B cell (primary cell): ENCODE measurements around the gene SEMA6A. TPM values are rescaled to one million over a fixed set of nuclear protein-coding genes. Genes with fewer than 3 reads are reported as not detected.

ENCODE experiments used
- ATAC-seq: fragments of 200-7000 bp; cut with Tn5 transposase; one replicate; pipeline ENCODE4 v1.10.0; 2021; ENCODE audit warnings: low read depth, mild to moderate bottlenecking, moderate number of reproducible peaks, moderate library complexity
- CTCF ChIA-PET: fragments of 350-600 bp; sonication (Branson Sonifier 250); formaldehyde crosslinking; loops from one replicate; lab custom pipeline; 2021; ENCODE audit warnings: antibody characterized with exemption, inconsistent platforms; lab: Charles Lee
- POLR2A ChIA-PET: fragments of 350-600 bp; sonication (Branson Sonifier 250); formaldehyde crosslinking; loops from one replicate; lab custom pipeline; 2021; ENCODE audit warnings: antibody characterized with exemption; lab: Charles Lee
- DNase-seq: peaks from one replicate; pipeline ENCODE4 v3.0.0; 2013
- H2AFZ ChIP-seq: 2 replicates; pipeline ENCODE4 v1.6.1; 2012; ENCODE audit warnings: mild to moderate bottlenecking, low read depth, low read length; ENCODE audit not compliant: insufficient read depth, poor library complexity, severe bottlenecking
- H3K27ac ChIP-seq, 2 donors: 1 replicate in 1 of 2; 2 replicates in 1 of 2; pipeline ENCODE4 v1.5.1; 2012 to 2013; ENCODE audit warnings: low read length in 2 of 2, mild to moderate bottlenecking in 2 of 2, moderate library complexity in 1 of 2
- H3K27me3 ChIP-seq, 4 experiments: fragments of 200-600 bp in 1 of 4; sonication (generic) in 1 of 4; replicated peaks in 1 of 4; 1 replicate in 2 of 4; 2 replicates in 2 of 4; pipeline versions ENCODE4 v1.6.1 to v1.7.0; 2013 to 2016; ENCODE audit warnings: low read length in 3 of 4, mild to moderate bottlenecking in 2 of 4, mixed read lengths in 1 of 4, moderate library complexity in 1 of 4; ENCODE audit not compliant: insufficient read depth in 4 of 4, control insufficient read depth in 3 of 4; ENCODE audit errors: control extremely low read depth in 1 of 4
- H3K36me3 ChIP-seq, 2 experiments: replicated peaks in 1 of 2; 1 replicate in 1 of 2; 2 replicates in 1 of 2; pipeline versions ENCODE4 v1.6.1 to v1.7.1; 2013; ENCODE audit warnings: low read length in 1 of 2; ENCODE audit not compliant: insufficient read depth in 2 of 2, control insufficient read depth in 1 of 2; ENCODE audit errors: control extremely low read depth in 1 of 2, extremely low read depth in 1 of 2
- H3K4me1 ChIP-seq, 2 donors: fragments of 200-600 bp in 1 of 2; sonication (generic) in 1 of 2; 1 replicate in 1 of 2; 2 replicates in 1 of 2; pipeline versions ENCODE4 v1.5.1 to v1.6.1; 2013 to 2017; ENCODE audit warnings: low read length in 2 of 2; ENCODE audit not compliant: control insufficient read depth in 2 of 2, insufficient read depth in 2 of 2
- H3K4me2 ChIP-seq: replicated peaks from 2 replicates; pipeline ENCODE3; 2012; ENCODE audit warnings: mild to moderate bottlenecking, low read depth, low read length; ENCODE audit not compliant: poor library complexity, severe bottlenecking
- H3K4me3 ChIP-seq, 5 experiments: fragments of 200-600 bp in 1 of 5; sonication (generic) in 1 of 5; 1 replicate in 3 of 5; 2 replicates in 2 of 5; pipeline versions ENCODE4 v1.5.1 to v1.7.0; 2011 to 2016; ENCODE audit warnings: low read length in 4 of 5, mild to moderate bottlenecking in 4 of 5, low read depth in 2 of 5, control low read depth in 1 of 5, moderate library complexity in 1 of 5; ENCODE audit not compliant: insufficient read depth in 1 of 5; ENCODE audit errors: control extremely low read depth in 1 of 5, extremely low read depth in 1 of 5
- H3K79me2 ChIP-seq: fragments of 200-600 bp; sonication (generic); one replicate; pipeline ENCODE4 v1.6.0; 2016; ENCODE audit warnings: low read length; ENCODE audit not compliant: control insufficient read depth, insufficient read depth
- H3K9ac ChIP-seq: fragments of 200-600 bp; sonication (generic); 2 replicates; pipeline ENCODE4 v1.6.1; 2017; ENCODE audit warnings: mild to moderate bottlenecking, low read length, moderate library complexity
- H3K9me3 ChIP-seq, 3 donors: one replicate each; pipeline versions ENCODE4 v1.6.1 to v1.7.1; 2013; ENCODE audit warnings: low read length in 2 of 3; ENCODE audit not compliant: control insufficient read depth in 2 of 3, insufficient read depth in 1 of 3; ENCODE audit errors: control extremely low read depth in 1 of 3
- H4K20me1 ChIP-seq: 2 replicates; pipeline ENCODE4 v1.6.0; 2012; ENCODE audit warnings: mild to moderate bottlenecking, low read length; ENCODE audit not compliant: insufficient read depth, control insufficient read depth, poor library complexity, severe bottlenecking
- H3K27ac Mint-ChIP-seq: one replicate; pipeline ENCODE4 v1.8.0; 2021; ENCODE audit warnings: mixed read lengths
- H3K27me3 Mint-ChIP-seq: one replicate; pipeline ENCODE4 v1.8.0; 2021; ENCODE audit warnings: mixed read lengths
- H3K4me1 Mint-ChIP-seq: one replicate; pipeline ENCODE4 v1.8.0; 2021; ENCODE audit warnings: mixed read lengths
- H3K4me3 Mint-ChIP-seq: one replicate; pipeline ENCODE4 v1.8.0; 2021; ENCODE audit warnings: mixed read lengths
- H3K9me3 Mint-ChIP-seq: one replicate; pipeline ENCODE4 v1.8.0; 2022; ENCODE audit warnings: mixed read lengths; ENCODE audit not compliant: insufficient read depth
- CTCF ChIP-seq: fragments of 200-600 bp; IDR thresholded peaks from one replicate; pipeline ENCODE4 v1.8.0; 2022; ENCODE audit warnings: antibody characterized with exemption, mild to moderate bottlenecking
- EZH2 ChIP-seq: IDR thresholded peaks from 2 replicates; pipeline ENCODE4 v1.6.1; 2012; ENCODE audit warnings: borderline replicate concordance, low read depth, mild to moderate bottlenecking, moderate library complexity, low read length; ENCODE audit not compliant: insufficient read depth, poor library complexity, severe bottlenecking
- WGBS: methylation state at CpG from one replicate; pipeline ENCODE4 v1.1.5; 2013; ENCODE audit warnings: missing lambda C conversion rate; ENCODE audit not compliant: insufficient coverage; 5-methylcytosine and 5-hydroxymethylcytosine counted together
- intact Hi-C: fragments of 100-400 bp; cut with micrococcal nuclease; formaldehyde crosslinking; loops from one replicate; pipeline ENCODE4 v1.10.0; 2022
- polyA plus RNA-seq: library from polyadenylated mRNA; depleted of rRNA; stranded (reverse); fragments of >200 nt; gene quantifications from 2 replicates; pipeline ENCODE4 v1.2.3, GENCODE V29; 2012
- total RNA-seq, 2 donors: library from RNA; stranded (reverse); fragments of 120-200 nt in 1 of 2; gene quantifications; 1 replicate in 1 of 2; 2 replicates in 1 of 2; pipeline versions ENCODE4 v1.2.3 to v1.2.4, GENCODE V29; 2013 to 2022

SEMA6A gene
- total and polyA plus RNA-seq, 2 donors (not counting 1 experiment from before 2014, with no cell fraction given) = 0.44 TPM; not detected in 1

- ATAC-seq (peak; percentile 17), DNase-seq (peak; percentile 12)
- no peak overlapping the region for H2AFZ ChIP-seq
- H3K27ac ChIP-seq = no peak overlapping the region
- H3K4me2 ChIP-seq = peak overlapping the region; percentile 42
- no peak overlapping the region for H3K9ac ChIP-seq
- intact Hi-C loops = no loop called here
- H3K36me3 ChIP-seq = no peaks in the 10 kb centered on the region
- H3K27me3 ChIP-seq = no peaks in the 10 kb centered on the region
- POLR2A ChIA-PET = no interaction called here
- no peaks in the 10 kb centered on the region for H3K79me2 ChIP-seq
- TF ChIP-seq EZH2 (no peak), CTCF (no peak)
- Mint-ChIP-seq H3K4me1 (peaks cover 13% of the 10 kb centered on the region), H3K4me3 (peak overlapping the region; percentile 26), H3K9me3 (no peaks in the 10 kb centered on the region), H3K27me3 (no peaks in the 10 kb centered on the region), H3K27ac (no peak overlapping the region)
- no peak overlapping the region for H3K4me3 ChIP-seq
- WGBS = 0% methylated on average over 2 of the region's 3 CpGs
- H3K4me1 ChIP-seq = peaks cover 6% of the 10 kb centered on the region in 2 donors
- no peaks in the 10 kb centered on the region for H3K9me3 ChIP-seq
- CTCF ChIA-PET = no interaction called here
- H4K20me1 ChIP-seq = no peaks in the 10 kb centered on the region
Measured at GRCh38 chr5:116561658-116562057, 13.0 kb downstream of the SEMA6A start.

- no peak overlapping the region for H3K4me2 ChIP-seq
- no peaks in the 10 kb centered on the region for H3K9me3 ChIP-seq
- ChIA-PET POLR2A (no interaction called here), CTCF (interaction anchor here (0.6 kb wide), 1 partner anchor 1349 kb away, joined by 5 read pairs; no protein-coding TSS in a partner anchor)
- Mint-ChIP-seq H3K4me1 (peaks cover 10% of the 10 kb centered on the region), H3K9me3 (no peaks in the 10 kb centered on the region), H3K27me3 (no peaks in the 10 kb centered on the region), H3K4me3 (no peak overlapping the region), H3K27ac (no peak overlapping the region)
- no peaks in the 10 kb centered on the region for H3K27me3 ChIP-seq
- H3K36me3 ChIP-seq = no peaks in the 10 kb centered on the region
- intact Hi-C loops = loop anchor here (5.0 kb wide), 1 partner anchor 388 kb away; no protein-coding TSS in a partner anchor
- no peak overlapping the region for H2AFZ ChIP-seq
- no peak overlapping the region for H3K9ac ChIP-seq
- 74% methylated on average over 4 of the region's 4 CpGs for WGBS
- no peaks in the 10 kb centered on the region for H3K79me2 ChIP-seq
- no peak for ATAC-seq
- no peaks in the 10 kb centered on the region for H4K20me1 ChIP-seq
- no peak overlapping the region for H3K4me3 ChIP-seq
- no peak overlapping the region for H3K27ac ChIP-seq
- peaks cover 6% of the 10 kb centered on the region in 2 donors for H3K4me1 ChIP-seq
- TF ChIP-seq EZH2 (no peak), CTCF (no peak)
- no peak for DNase-seq
Measured at GRCh38 chr5:116559673-116560164, 14.9 kb downstream of the SEMA6A start.
